Fibroblast of pulmonary artery (primary cell): ENCODE results near the gene LEMD2.

ENCODE experiments used
- DNase-seq: peaks from one replicate; pipeline ENCODE4 v3.0.0-alpha.2; 2010; ENCODE audit warnings: low read depth
- H3K4me3 ChIP-seq: replicated peaks from 2 replicates; pipeline ENCODE4 v1.5.1; 2011; ENCODE audit warnings: low read depth, mild to moderate bottlenecking, control low read depth, low read length, moderate library complexity
- TF ChIP-seq, protein P1 (sequence below): IDR thresholded peaks from 2 replicates; pipeline ENCODE4 v1.5.1; 2011; ENCODE audit warnings: mild to moderate bottlenecking, control low read depth, low read length, inconsistent platforms; ENCODE audit errors: missing control alignments

The LEMD2 gene

DNA sequence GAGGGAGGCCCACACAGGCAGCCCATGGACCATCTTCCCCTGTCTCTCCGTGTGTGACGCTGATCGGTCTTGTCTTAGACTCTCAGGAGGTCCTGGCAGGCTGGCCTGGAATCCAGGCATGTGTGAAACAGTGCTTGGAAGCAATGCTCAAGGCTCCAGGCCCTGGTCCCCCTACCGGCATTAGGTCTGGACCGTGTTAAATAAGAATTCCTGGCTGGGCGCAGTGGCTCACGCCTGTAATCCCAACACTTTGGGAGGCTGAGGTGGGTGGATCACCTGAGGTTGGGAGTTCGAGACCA is 55.3 kb downstream of the LEMD2 start:
- H3K4me3 ChIP-seq, result no peak overlapping the region
- TF ChIP-seq, protein P1, sequence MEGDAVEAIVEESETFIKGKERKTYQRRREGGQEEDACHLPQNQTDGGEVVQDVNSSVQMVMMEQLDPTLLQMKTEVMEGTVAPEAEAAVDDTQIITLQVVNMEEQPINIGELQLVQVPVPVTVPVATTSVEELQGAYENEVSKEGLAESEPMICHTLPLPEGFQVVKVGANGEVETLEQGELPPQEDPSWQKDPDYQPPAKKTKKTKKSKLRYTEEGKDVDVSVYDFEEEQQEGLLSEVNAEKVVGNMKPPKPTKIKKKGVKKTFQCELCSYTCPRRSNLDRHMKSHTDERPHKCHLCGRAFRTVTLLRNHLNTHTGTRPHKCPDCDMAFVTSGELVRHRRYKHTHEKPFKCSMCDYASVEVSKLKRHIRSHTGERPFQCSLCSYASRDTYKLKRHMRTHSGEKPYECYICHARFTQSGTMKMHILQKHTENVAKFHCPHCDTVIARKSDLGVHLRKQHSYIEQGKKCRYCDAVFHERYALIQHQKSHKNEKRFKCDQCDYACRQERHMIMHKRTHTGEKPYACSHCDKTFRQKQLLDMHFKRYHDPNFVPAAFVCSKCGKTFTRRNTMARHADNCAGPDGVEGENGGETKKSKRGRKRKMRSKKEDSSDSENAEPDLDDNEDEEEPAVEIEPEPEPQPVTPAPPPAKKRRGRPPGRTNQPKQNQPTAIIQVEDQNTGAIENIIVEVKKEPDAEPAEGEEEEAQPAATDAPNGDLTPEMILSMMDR, result no peak
- no peak for DNase-seq

DNA sequence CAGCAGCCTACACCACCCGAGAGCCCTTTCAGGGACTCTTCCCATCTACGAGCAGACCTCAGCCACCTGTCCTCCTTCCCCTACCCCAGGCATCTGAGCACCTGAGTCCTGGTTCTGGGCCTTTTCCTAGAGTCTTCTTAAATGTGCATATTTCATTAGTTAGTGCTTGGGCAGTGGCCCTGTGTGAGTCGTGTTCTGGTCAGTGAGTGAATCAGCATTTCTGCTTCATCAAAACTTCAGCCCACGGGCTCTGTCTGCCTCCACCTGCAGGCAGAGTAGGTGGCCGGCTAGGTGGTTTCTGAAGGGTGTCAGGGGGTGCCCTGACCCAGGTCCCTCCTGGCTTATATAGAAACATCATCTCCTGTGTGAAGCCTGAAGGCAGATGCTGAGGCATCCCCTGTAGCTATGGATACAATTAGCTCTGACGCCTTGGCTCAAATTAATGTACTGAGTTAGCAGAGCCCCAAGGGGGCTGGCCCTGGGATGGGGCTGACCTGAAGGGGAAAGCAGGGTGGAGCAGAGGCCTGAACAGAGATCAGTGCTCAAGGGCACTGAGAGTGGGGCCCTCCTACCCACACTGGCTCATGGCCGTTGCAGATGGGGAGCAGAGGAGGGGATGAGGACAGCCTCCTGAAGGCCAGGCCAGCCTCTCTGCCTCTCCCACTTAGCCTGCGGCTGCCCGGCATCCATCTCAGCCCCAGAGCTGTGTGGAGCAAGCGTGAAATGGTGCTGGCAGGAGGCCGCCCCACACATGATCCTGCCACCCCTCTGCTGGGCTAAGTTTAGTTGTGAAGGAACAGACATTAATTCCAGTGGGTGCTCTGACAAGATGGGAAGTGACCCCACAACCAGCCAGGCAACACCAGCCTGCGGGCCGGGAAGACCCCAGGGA is 55.9 kb downstream of the LEMD2 start:
- TF ChIP-seq, protein P1, result no peak
- H3K4me3 ChIP-seq, result no peak overlapping the region
- no peak for DNase-seq

DNA sequence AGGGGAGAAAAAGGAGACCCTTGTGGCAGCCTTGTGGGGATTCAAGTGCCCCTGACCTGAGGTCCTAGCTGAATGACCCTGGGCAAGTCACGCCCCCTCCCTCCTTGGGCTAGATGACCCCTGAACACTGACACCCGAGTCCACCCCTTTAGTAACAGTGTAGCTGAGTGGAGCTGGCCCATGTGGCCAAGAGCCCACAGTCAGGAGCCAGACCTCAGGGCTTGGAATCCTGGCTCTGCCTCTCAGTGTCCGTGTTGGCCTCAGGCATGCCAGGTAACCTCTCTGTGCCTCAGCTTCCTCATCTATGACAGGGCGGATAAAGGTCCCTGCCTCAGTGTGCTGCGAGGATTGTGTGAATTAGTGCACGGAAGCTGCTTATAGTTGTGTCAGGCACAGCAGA is 56.5 kb downstream of the LEMD2 start:
- DNase-seq, result no peak
- TF ChIP-seq, protein P1, result no peak
- no peak overlapping the region for H3K4me3 ChIP-seq

DNA sequence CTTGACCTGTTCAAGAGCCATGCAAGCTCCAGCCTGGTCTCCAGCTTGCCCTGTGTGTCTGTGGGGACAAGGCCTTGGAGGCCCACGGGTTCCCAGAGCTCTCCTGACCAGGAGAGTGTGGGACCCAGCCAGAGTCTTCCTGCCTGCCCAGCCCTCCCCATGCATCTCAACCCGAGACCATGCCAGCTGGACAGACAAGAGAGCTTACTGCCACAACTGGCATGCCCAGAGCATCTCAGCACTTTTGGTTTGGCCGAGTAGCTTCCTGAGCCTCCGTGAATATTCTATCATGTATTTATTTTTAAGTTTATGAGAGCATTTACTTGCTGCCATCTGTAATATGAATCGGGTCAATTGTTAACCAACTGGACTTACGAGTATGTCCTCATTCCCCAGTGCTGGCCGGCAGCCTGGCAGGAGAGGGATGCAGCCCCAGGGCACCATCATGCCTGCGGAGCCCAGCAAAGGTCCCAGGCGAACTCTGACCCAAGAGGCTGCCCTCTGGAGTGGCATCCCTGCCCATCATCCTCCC is 57.1 kb downstream of the LEMD2 start:
- no peak for DNase-seq
- TF ChIP-seq, protein P1, result no peak
- H3K4me3 ChIP-seq, result no peak overlapping the region

DNA sequence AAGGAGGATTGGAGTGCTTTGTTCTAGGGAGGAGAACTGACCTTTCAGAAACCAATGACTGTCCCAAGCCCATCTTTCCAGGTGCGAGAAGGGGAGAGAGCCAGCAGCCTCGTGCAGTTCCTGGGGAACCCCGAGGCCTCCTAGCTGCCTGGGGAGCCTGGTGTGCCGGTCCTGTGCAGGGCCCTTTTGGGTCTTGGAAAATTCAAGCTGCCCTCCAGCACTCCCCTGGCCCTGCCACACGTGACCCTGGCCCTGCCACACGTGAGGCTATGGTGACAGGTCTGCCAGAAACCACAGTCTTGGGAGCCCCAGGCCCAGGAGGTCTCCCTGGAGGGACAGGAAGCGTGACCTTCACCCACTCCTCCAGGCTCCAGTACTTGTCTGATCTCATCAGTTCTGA is 57.9 kb downstream of the LEMD2 start:
- H3K4me3 ChIP-seq, result no peak overlapping the region
- no peak for DNase-seq
- TF ChIP-seq, protein P1, result no peak

DNA sequence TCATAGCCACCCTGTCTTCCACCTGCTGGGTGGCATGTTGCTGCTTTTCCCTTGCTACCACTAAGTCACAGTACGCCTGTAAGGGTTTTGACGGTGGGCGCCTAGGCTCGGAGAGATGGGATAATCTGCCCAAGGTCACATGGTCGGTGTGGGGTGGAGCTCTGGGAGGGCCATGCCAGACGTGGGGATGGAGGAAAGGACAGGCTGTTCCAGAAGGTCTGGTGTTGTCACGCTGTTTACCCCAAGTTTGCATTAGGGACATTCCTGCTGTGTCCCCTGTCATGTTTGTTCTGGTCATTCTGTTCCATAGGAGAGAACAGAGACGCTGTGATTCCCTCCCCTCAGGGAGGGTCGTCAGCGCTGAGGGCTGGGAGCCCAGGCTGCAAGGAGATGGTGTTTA is 58.3 kb downstream of the LEMD2 start:
- TF ChIP-seq, protein P1, result no peak
- no peak for DNase-seq
- no peak overlapping the region for H3K4me3 ChIP-seq

DNA sequence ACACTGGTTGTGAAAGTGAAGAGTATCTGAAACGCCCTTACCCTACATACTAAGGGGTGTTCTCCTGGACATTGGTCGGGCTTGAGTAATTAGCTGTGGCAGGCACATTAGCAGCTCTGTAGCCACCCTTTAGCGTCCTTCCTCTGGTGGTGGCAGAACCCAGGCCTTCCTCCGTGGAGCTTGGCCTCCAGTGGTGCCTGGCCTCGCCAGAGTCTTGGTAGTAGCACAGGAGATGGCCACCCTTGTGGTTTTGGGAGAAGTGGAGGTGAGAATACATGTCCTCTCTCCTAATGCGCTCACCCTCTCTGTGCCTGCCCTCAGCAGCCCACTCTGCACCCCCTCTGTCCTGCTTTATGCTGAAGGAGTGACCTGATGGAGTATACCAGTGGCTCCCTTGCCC is 59.9 kb downstream of the LEMD2 start:
- TF ChIP-seq, protein P1, result no peak
- H3K4me3 ChIP-seq, result no peak overlapping the region
- DNase-seq, result no peak
